Measurements from ENCODE around the gene SLC16A3. TPM values are rescaled to one million over a fixed set of nuclear protein-coding genes. Genes with fewer than 3 reads are reported as not detected.
A peak's percentile ranks its signal among the peaks of the same experiment; 100 is the strongest.

SLC16A3 gene
- total and polyA plus RNA-seq, 10 of the 15 experiments (the other 5 are each of a cell fraction or from before 2014, with no cell fraction given) = 0.10 to 46.5 (median 8.0) TPM

- TF ChIP-seq, protein P1, sequence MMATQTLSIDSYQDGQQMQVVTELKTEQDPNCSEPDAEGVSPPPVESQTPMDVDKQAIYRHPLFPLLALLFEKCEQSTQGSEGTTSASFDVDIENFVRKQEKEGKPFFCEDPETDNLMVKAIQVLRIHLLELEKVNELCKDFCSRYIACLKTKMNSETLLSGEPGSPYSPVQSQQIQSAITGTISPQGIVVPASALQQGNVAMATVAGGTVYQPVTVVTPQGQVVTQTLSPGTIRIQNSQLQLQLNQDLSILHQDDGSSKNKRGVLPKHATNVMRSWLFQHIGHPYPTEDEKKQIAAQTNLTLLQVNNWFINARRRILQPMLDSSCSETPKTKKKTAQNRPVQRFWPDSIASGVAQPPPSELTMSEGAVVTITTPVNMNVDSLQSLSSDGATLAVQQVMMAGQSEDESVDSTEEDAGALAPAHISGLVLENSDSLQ (IDR thresholded peaks at IDR 0.05) = no peak
- TF ChIP-seq CREM (IDR thresholded peaks at IDR 0.05; ENCODE audit: low read depth) = no peak
- no peak for TF ChIP-seq PAX8 (IDR thresholded peaks at IDR 0.05)
- TF ChIP-seq, protein P2, sequence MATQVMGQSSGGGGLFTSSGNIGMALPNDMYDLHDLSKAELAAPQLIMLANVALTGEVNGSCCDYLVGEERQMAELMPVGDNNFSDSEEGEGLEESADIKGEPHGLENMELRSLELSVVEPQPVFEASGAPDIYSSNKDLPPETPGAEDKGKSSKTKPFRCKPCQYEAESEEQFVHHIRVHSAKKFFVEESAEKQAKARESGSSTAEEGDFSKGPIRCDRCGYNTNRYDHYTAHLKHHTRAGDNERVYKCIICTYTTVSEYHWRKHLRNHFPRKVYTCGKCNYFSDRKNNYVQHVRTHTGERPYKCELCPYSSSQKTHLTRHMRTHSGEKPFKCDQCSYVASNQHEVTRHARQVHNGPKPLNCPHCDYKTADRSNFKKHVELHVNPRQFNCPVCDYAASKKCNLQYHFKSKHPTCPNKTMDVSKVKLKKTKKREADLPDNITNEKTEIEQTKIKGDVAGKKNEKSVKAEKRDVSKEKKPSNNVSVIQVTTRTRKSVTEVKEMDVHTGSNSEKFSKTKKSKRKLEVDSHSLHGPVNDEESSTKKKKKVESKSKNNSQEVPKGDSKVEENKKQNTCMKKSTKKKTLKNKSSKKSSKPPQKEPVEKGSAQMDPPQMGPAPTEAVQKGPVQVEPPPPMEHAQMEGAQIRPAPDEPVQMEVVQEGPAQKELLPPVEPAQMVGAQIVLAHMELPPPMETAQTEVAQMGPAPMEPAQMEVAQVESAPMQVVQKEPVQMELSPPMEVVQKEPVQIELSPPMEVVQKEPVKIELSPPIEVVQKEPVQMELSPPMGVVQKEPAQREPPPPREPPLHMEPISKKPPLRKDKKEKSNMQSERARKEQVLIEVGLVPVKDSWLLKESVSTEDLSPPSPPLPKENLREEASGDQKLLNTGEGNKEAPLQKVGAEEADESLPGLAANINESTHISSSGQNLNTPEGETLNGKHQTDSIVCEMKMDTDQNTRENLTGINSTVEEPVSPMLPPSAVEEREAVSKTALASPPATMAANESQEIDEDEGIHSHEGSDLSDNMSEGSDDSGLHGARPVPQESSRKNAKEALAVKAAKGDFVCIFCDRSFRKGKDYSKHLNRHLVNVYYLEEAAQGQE (IDR thresholded peaks at IDR 0.05; ENCODE audit: low read depth, low read length) = no peak
- TF ChIP-seq TCF3 (IDR thresholded peaks at IDR 0.05; ENCODE audit: borderline replicate concordance, insufficient read depth, low read depth, low read length) = peak; percentile 92
- no peak for TF ChIP-seq MYB (IDR thresholded peaks at IDR 0.05; ENCODE audit: borderline replicate concordance, low read depth, low read length)
Measured at GRCh38 chr17:82228842-82229697, at the start of gene SLC16A3 (continued).

DNA sequence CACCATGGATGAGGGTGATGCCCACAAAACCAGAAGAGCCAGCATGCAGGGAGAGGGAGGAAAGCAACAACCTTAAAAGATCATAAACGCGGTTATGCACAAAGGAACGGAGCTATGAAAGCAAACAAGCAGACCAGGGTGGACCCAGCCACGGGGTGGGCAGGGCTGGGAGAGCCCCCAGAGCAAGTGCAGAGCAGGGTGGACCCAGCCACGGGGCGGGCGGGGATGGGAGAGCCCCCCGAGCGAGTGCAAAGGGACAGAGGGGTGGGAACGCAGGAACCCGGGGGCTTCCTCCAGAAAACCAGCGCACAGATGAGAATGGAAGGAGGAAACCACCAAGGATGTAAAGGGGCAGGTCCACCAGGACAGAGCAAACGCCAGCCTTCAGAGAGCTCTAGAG, 49.4 kb upstream of the SLC16A3 start:
- H3K9ac ChIP-seq (ENCODE audit: control insufficient read depth, insufficient read depth, low read length) = no peak overlapping the region
- POLR2A ChIA-PET = no interaction called here
- intact Hi-C loops (cut with micrococcal nuclease; ENCODE audit: unreplicated experiment) = no loop called here
- TF ChIP-seq TBL1XR1 (IDR thresholded peaks at IDR 0.05; ENCODE audit: low read depth, low read length) (no peak), CHD4 (IDR thresholded peaks at IDR 0.05) (no peak), MTA3 (IDR thresholded peaks at IDR 0.05; ENCODE audit: borderline replicate concordance, low read length) (no peak), EGR1 (IDR thresholded peaks at IDR 0.05; ENCODE audit: borderline replicate concordance in 1 of 2, low read depth in 2 of 2, low read length in 2 of 2) (no peak), E2F8 (IDR thresholded peaks at IDR 0.05; ENCODE audit: low read depth, partially characterized antibody) (no peak), E4F1 (IDR thresholded peaks at IDR 0.05; ENCODE audit: borderline replicate concordance, partially characterized antibody) (no peak)

More for the DNA sequence above, 49.4 kb upstream of the SLC16A3 start:
- Histone ChIP-seq H2AFZ (ENCODE audit: control insufficient read depth, low read depth, low read length) (no peak overlapping the region), H3K79me2 (ENCODE audit: control insufficient read depth, insufficient read depth, low read length) (no peaks in the 10 kb centered on the region), H3K27ac (ENCODE audit: control insufficient read depth, insufficient read depth) (no peak overlapping the region), H3K9me3 (replicated peaks; ENCODE audit: control insufficient read depth, insufficient read depth, low read length) (no peaks in the 10 kb centered on the region), H3K36me3 (ENCODE audit: control insufficient read depth in 2 of 2, insufficient read depth in 2 of 2, low read length in 1 of 2) (no peaks in the 10 kb centered on the region; a peak in 2 of 4 replicates), H3K4me3 (no peak overlapping the region), H3K4me2 (ENCODE audit: control insufficient read depth, insufficient read depth) (no peak overlapping the region), H3K4me1 (ENCODE audit: control insufficient read depth, insufficient read depth, low read length) (no peaks in the 10 kb centered on the region), H4K20me1 (ENCODE audit: control insufficient read depth, insufficient read depth) (no peaks in the 10 kb centered on the region), H3K27me3 (replicated peaks in 1 of 2; ENCODE audit: control insufficient read depth in 2 of 2, insufficient read depth in 2 of 2, low read length in 1 of 2) (no peaks in the 10 kb centered on the region)
- FAIRE-seq = no peak
- 83% methylated on average over 4 of the region's 13 CpGs for WGBS (ENCODE audit: insufficient coverage, insufficient replicate concordance, low lambda C conversion rate, missing lambda C conversion rate)
- ATAC-seq = no peak
- no peak for DNase-seq (ENCODE audit: low read depth, low spot score)
- in situ Hi-C loops (cut with MboI) = no loop called here
- ChIA-PET CTCF (no interaction called here), SMC1A (ENCODE audit: uncharacterized antibody, unreplicated experiment) (no interaction called here), RAD21 (ENCODE audit: unreplicated experiment) (no interaction called here)
- BruUV-seq (replicated peaks) = no TSS peak
